HCT116 (cell line): ENCODE results near the gene P2RX7.

Source experiments
- ATF3 ChIP-seq: IDR thresholded peaks from 2 replicates; pipeline ENCODE4 v1.6.1; 2012
- CBX3 ChIP-seq: IDR thresholded peaks from 2 replicates; pipeline ENCODE4 v1.6.1; 2012; ENCODE audit warnings: low read depth
- CTCF ChIP-seq, 3 experiments: fragments of 200-600 bp in 1 of 3; sonication (generic) in 1 of 3; IDR thresholded peaks in 2 of 3; conservative IDR thresholded peaks in 1 of 3; 2 replicates each; pipeline ENCODE4 v1.5.1; 2012 to 2017; ENCODE audit warnings: low read depth in 2 of 3, low read length in 2 of 3, antibody characterized with exemption in 1 of 3, borderline replicate concordance in 1 of 3, control low read depth in 1 of 3, mild to moderate bottlenecking in 1 of 3, mixed read lengths in 1 of 3, mixed run types in 1 of 3, moderate library complexity in 1 of 3; ENCODE audit not compliant: insufficient read depth in 1 of 3
- EZH2 ChIP-seq: fragments of 200-600 bp; sonication (generic); IDR thresholded peaks from 2 replicates; pipeline ENCODE4 v1.6.1; 2017; ENCODE audit warnings: antibody characterized with exemption, mixed run types
- EZH2phosphoT487 ChIP-seq: fragments of 200-600 bp; IDR thresholded peaks from 2 replicates; pipeline ENCODE4 v1.6.1; 2018; ENCODE audit warnings: antibody characterized with exemption, borderline replicate concordance
- FOSL1 ChIP-seq: IDR thresholded peaks from 2 replicates; pipeline ENCODE4 v1.6.1; 2012; ENCODE audit warnings: low read depth
- JUND ChIP-seq: IDR thresholded peaks from 2 replicates; pipeline ENCODE4 v1.6.1; 2012
- MAX ChIP-seq: IDR thresholded peaks from 2 replicates; pipeline ENCODE4 v1.6.1; 2012
- POLR2A ChIP-seq: IDR thresholded peaks from 2 replicates; pipeline ENCODE4 v1.7.0; 2011; ENCODE audit warnings: borderline replicate concordance; ENCODE audit not compliant: insufficient read depth, insufficient read length; ENCODE audit errors: extremely low read depth
- POLR2AphosphoS5 ChIP-seq: IDR thresholded peaks from 2 replicates; pipeline ENCODE4 v1.6.1; 2011; ENCODE audit warnings: mild to moderate bottlenecking, low read depth, low read length, moderate library complexity
- RAD21 ChIP-seq: IDR thresholded peaks from 2 replicates; pipeline ENCODE4 v1.6.1; 2012; ENCODE audit warnings: low read depth, mild to moderate bottlenecking
- SP1 ChIP-seq: IDR thresholded peaks from 2 replicates; pipeline ENCODE4 v1.6.1; 2012; ENCODE audit warnings: low read depth
- ZNF274 ChIP-seq: fragments of 200-500 bp; sonication (Bioruptor generic); IDR thresholded peaks from 2 replicates; pipeline ENCODE4 v1.6.1; 2014; ENCODE audit warnings: mild to moderate bottlenecking, low read depth, low read length, inconsistent platforms

GRCh38 chr12:121205491-121205890, 72.8 kb downstream of the P2RX7 start:
- TF ChIP-seq CTCF (IDR thresholded peaks at IDR 0.05 in 2 of 3, conservative IDR thresholded peaks at IDR 0.05 in 1 of 3; ENCODE audit: borderline replicate concordance in 1 of 3, insufficient read depth in 1 of 3, low read depth in 2 of 3, low read length in 2 of 3), result no peak
- no peak for TF ChIP-seq EZH2
- TF ChIP-seq ATF3, result no peak
- no peak for TF ChIP-seq JUND
- TF ChIP-seq POLR2AphosphoS5, result no peak
- no peak for TF ChIP-seq SP1
- TF ChIP-seq EZH2phosphoT487, result no peak
- no peak for TF ChIP-seq MAX
- no peak for TF ChIP-seq POLR2A
- TF ChIP-seq RAD21, result no peak
- no peak for TF ChIP-seq ZNF274
- no peak for TF ChIP-seq FOSL1
- no peak for TF ChIP-seq CBX3
